ENCODE measurements around the gene AP2B1. TPM values are rescaled to one million over a fixed set of nuclear protein-coding genes. Genes with fewer than 3 reads are reported as not detected.

Gene AP2B1
- total and polyA plus RNA-seq, 2 donors, result 34.7 to 39.1 TPM

- DNase-seq (ENCODE audit: low read depth in 6 of 9, low spot score in 9 of 9), result no peak
- WGBS, result 89% methylated on average over 8 of the region's 8 CpGs
- Histone ChIP-seq H3K9me3 (ENCODE audit: control insufficient read depth in 2 of 2, insufficient read depth in 1 of 2, low read length in 1 of 2) (peaks cover 0 to 1% of the 10 kb centered on the region in 2 donors), H3K4me1 (ENCODE audit: control insufficient read depth in 2 of 2, insufficient read depth in 2 of 2, low read length in 2 of 2) (peaks cover 8 to 13% of the 10 kb centered on the region in 2 donors), H3K4me3 (ENCODE audit: low read length in 2 of 2) (no peak overlapping the region), H3K27me3 (ENCODE audit: control insufficient read depth in 2 of 2, insufficient read depth in 1 of 2, low read length in 1 of 2) (peaks cover 0 to 2% of the 10 kb centered on the region in 2 donors), H3K36me3 (ENCODE audit: control insufficient read depth in 2 of 2, insufficient read depth in 2 of 2, low read length in 1 of 2) (no peaks in the 10 kb centered on the region), H3K27ac (ENCODE audit: low read depth in 1 of 2, low read length in 1 of 2) (no peak overlapping the region)
Observed at GRCh38 chr17:35765756-35766488, 178.8 kb downstream of the AP2B1 start.

GRCh38 chr17:35766489-35766877, 179.4 kb downstream of the AP2B1 start:
- WGBS, result 98% methylated on average over 24 of the region's 24 CpGs
- no peak overlapping the region for H3K4me3 ChIP-seq (ENCODE audit: low read length in 2 of 2)
- no peak for DNase-seq (ENCODE audit: low read depth in 6 of 9, low spot score in 9 of 9)

GRCh38 chr17:35766903-35767510, 179.9 kb downstream of the AP2B1 start:
- Histone ChIP-seq H3K4me3 (ENCODE audit: low read length in 2 of 2) (no peak overlapping the region), H3K36me3 (ENCODE audit: control insufficient read depth in 2 of 2, insufficient read depth in 2 of 2, low read length in 1 of 2) (no peaks in the 10 kb centered on the region), H3K4me1 (ENCODE audit: control insufficient read depth in 2 of 2, insufficient read depth in 2 of 2, low read length in 2 of 2) (peaks cover 8 to 13% of the 10 kb centered on the region in 2 donors), H3K27me3 (ENCODE audit: control insufficient read depth in 2 of 2, insufficient read depth in 1 of 2, low read length in 1 of 2) (peaks cover 0 to 2% of the 10 kb centered on the region in 2 donors), H3K27ac (ENCODE audit: low read depth in 1 of 2, low read length in 1 of 2) (no peak overlapping the region), H3K9me3 (ENCODE audit: control insufficient read depth in 2 of 2, insufficient read depth in 1 of 2, low read length in 1 of 2) (peaks cover 0 to 1% of the 10 kb centered on the region in 2 donors)
- DNase-seq (ENCODE audit: low read depth in 6 of 9, low spot score in 9 of 9), result peak in 1 of 9 donors; percentile 34
- 60% methylated on average over 7 of the region's 7 CpGs for WGBS

More at GRCh38 chr17:35766489-35766877, 179.4 kb downstream of the AP2B1 start:
- peaks cover 0 to 1% of the 10 kb centered on the region in 2 donors for H3K9me3 ChIP-seq (ENCODE audit: control insufficient read depth in 2 of 2, insufficient read depth in 1 of 2, low read length in 1 of 2)
- peaks cover 8 to 13% of the 10 kb centered on the region in 2 donors for H3K4me1 ChIP-seq (ENCODE audit: control insufficient read depth in 2 of 2, insufficient read depth in 2 of 2, low read length in 2 of 2)
- H3K36me3 ChIP-seq (ENCODE audit: control insufficient read depth in 2 of 2, insufficient read depth in 2 of 2, low read length in 1 of 2), result no peaks in the 10 kb centered on the region
- H3K27ac ChIP-seq (ENCODE audit: low read depth in 1 of 2, low read length in 1 of 2), result no peak overlapping the region
- peaks cover 0 to 2% of the 10 kb centered on the region in 2 donors for H3K27me3 ChIP-seq (ENCODE audit: control insufficient read depth in 2 of 2, insufficient read depth in 1 of 2, low read length in 1 of 2)

- H3K4me1 ChIP-seq (ENCODE audit: control insufficient read depth in 2 of 2, insufficient read depth in 2 of 2, low read length in 2 of 2), result peaks cover 17 to 26% of the 10 kb centered on the region in 2 donors
- DNase-seq (ENCODE audit: low read depth in 6 of 9, low spot score in 9 of 9), result no peak
- no peak overlapping the region for H3K27ac ChIP-seq (ENCODE audit: low read depth in 1 of 2, low read length in 1 of 2)
- 94% methylated on average over 2 of the region's 2 CpGs for WGBS
- H3K9me3 ChIP-seq (ENCODE audit: control insufficient read depth in 2 of 2, insufficient read depth in 1 of 2, low read length in 1 of 2), result peaks cover 0 to 1% of the 10 kb centered on the region in 2 donors
- no peaks in the 10 kb centered on the region for H3K36me3 ChIP-seq (ENCODE audit: control insufficient read depth in 2 of 2, insufficient read depth in 2 of 2, low read length in 1 of 2)
- peaks cover 0 to 4% of the 10 kb centered on the region in 2 donors for H3K27me3 ChIP-seq (ENCODE audit: control insufficient read depth in 2 of 2, insufficient read depth in 1 of 2, low read length in 1 of 2)
- H3K4me3 ChIP-seq (ENCODE audit: low read length in 2 of 2), result no peak overlapping the region
Observed at GRCh38 chr17:35768797-35769196, 181.7 kb downstream of the AP2B1 start.

GRCh38 chr17:35769895-35770486, 182.9 kb downstream of the AP2B1 start:
- Histone ChIP-seq H3K9me3 (ENCODE audit: control insufficient read depth in 2 of 2, insufficient read depth in 1 of 2, low read length in 1 of 2) (peaks cover 0 to 1% of the 10 kb centered on the region in 2 donors), H3K4me3 (ENCODE audit: low read length in 2 of 2) (no peak overlapping the region), H3K27me3 (ENCODE audit: control insufficient read depth in 2 of 2, insufficient read depth in 1 of 2, low read length in 1 of 2) (peaks cover 0 to 4% of the 10 kb centered on the region in 2 donors), H3K4me1 (ENCODE audit: control insufficient read depth in 2 of 2, insufficient read depth in 2 of 2, low read length in 2 of 2) (peaks cover 13 to 24% of the 10 kb centered on the region in 2 donors), H3K36me3 (ENCODE audit: control insufficient read depth in 2 of 2, insufficient read depth in 2 of 2, low read length in 1 of 2) (no peaks in the 10 kb centered on the region), H3K27ac (ENCODE audit: low read depth in 1 of 2, low read length in 1 of 2) (no peak overlapping the region)
- no peak for DNase-seq (ENCODE audit: low read depth in 6 of 9, low spot score in 9 of 9)
- 99% methylated on average over 48 of the region's 48 CpGs for WGBS

GRCh38 chr17:35773129-35773528, 186.0 kb downstream of the AP2B1 start:
- peaks cover 9 to 20% of the 10 kb centered on the region in 2 donors for H3K4me1 ChIP-seq (ENCODE audit: control insufficient read depth in 2 of 2, insufficient read depth in 2 of 2, low read length in 2 of 2)
- no peak overlapping the region for H3K4me3 ChIP-seq (ENCODE audit: low read length in 2 of 2)
- no peak for DNase-seq (ENCODE audit: low read depth in 6 of 9, low spot score in 9 of 9)
- H3K36me3 ChIP-seq (ENCODE audit: control insufficient read depth in 2 of 2, insufficient read depth in 2 of 2, low read length in 1 of 2), result no peaks in the 10 kb centered on the region
- H3K27ac ChIP-seq (ENCODE audit: low read depth in 1 of 2, low read length in 1 of 2), result no peak overlapping the region
- WGBS, result 44% methylated on average over 20 of the region's 20 CpGs
- peaks cover 0 to 2% of the 10 kb centered on the region in 2 donors for H3K27me3 ChIP-seq (ENCODE audit: control insufficient read depth in 2 of 2, insufficient read depth in 1 of 2, low read length in 1 of 2)
- H3K9me3 ChIP-seq (ENCODE audit: control insufficient read depth in 2 of 2, insufficient read depth in 1 of 2, low read length in 1 of 2), result peaks cover 0 to 1% of the 10 kb centered on the region in 2 donors

- Histone ChIP-seq H3K4me3 (ENCODE audit: low read length in 2 of 2) (no peak overlapping the region), H3K27me3 (ENCODE audit: control insufficient read depth in 2 of 2, insufficient read depth in 1 of 2, low read length in 1 of 2) (peaks cover 0 to 2% of the 10 kb centered on the region in 2 donors), H3K36me3 (ENCODE audit: control insufficient read depth in 2 of 2, insufficient read depth in 2 of 2, low read length in 1 of 2) (no peaks in the 10 kb centered on the region), H3K9me3 (ENCODE audit: control insufficient read depth in 2 of 2, insufficient read depth in 1 of 2, low read length in 1 of 2) (peaks cover 0 to 1% of the 10 kb centered on the region in 2 donors), H3K4me1 (ENCODE audit: control insufficient read depth in 2 of 2, insufficient read depth in 2 of 2, low read length in 2 of 2) (peaks cover 9 to 20% of the 10 kb centered on the region in 2 donors), H3K27ac (ENCODE audit: low read depth in 1 of 2, low read length in 1 of 2) (peak overlapping the region in 1 of 2 donors; percentile 31)
- WGBS, result 87% methylated on average over 10 of the region's 10 CpGs
- peak in 1 of 9 donors; percentile 29 for DNase-seq (ENCODE audit: low read depth in 6 of 9, low spot score in 9 of 9)
Observed at GRCh38 chr17:35773679-35774425, 186.7 kb downstream of the AP2B1 start.

GRCh38 chr17:35774499-35774898, 187.4 kb downstream of the AP2B1 start:
- Histone ChIP-seq H3K4me1 (ENCODE audit: control insufficient read depth in 2 of 2, insufficient read depth in 2 of 2, low read length in 2 of 2) (peaks cover 9 to 20% of the 10 kb centered on the region in 2 donors), H3K27ac (ENCODE audit: low read depth in 1 of 2, low read length in 1 of 2) (no peak overlapping the region), H3K9me3 (ENCODE audit: control insufficient read depth in 2 of 2, insufficient read depth in 1 of 2, low read length in 1 of 2) (peaks cover 0 to 1% of the 10 kb centered on the region in 2 donors), H3K4me3 (ENCODE audit: low read length in 2 of 2) (no peak overlapping the region), H3K27me3 (ENCODE audit: control insufficient read depth in 2 of 2, insufficient read depth in 1 of 2, low read length in 1 of 2) (peaks cover 0 to 2% of the 10 kb centered on the region in 2 donors), H3K36me3 (ENCODE audit: control insufficient read depth in 2 of 2, insufficient read depth in 2 of 2, low read length in 1 of 2) (no peaks in the 10 kb centered on the region)
- WGBS, result 95% methylated on average over 5 of the region's 5 CpGs
- no peak for DNase-seq (ENCODE audit: low read depth in 6 of 9, low spot score in 9 of 9)

All from thymus (tissue), 11 donors.